ENCODE results near the gene WDCP. TPM values are rescaled to one million over a fixed set of nuclear protein-coding genes. Genes with fewer than 3 reads are reported as not detected.
A peak's percentile ranks its signal among the peaks of the same experiment; 100 is the strongest.

WDCP gene
- total and polyA plus RNA-seq, 8 donors: 1.2 to 25.9 (median 2.6) TPM

DNA sequence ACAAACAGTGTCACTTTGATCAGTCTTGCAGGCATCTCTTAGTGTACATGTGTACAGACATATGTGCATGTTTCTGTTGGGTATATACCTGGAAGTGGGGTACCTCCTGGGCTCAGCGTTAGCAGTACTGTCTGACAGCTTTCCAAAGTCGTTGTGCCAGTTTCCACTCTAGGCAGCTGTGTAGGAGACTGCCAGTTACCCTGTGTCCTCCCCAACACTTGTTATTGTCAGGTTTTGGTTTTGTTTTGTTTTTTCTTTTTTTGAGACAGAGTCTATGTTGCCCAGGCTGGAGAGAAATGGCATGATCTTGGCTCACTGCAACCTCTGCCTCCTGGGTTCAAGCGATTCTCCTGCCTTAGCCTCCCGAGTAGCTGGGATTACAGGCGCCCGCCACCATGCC lies 8.6 kb upstream of the WDCP start:
- 79 to 96% (median 89%) methylated on average over 6 of the region's 6 CpGs for WGBS, 5 donors
- TF ChIP-seq, protein P1, sequence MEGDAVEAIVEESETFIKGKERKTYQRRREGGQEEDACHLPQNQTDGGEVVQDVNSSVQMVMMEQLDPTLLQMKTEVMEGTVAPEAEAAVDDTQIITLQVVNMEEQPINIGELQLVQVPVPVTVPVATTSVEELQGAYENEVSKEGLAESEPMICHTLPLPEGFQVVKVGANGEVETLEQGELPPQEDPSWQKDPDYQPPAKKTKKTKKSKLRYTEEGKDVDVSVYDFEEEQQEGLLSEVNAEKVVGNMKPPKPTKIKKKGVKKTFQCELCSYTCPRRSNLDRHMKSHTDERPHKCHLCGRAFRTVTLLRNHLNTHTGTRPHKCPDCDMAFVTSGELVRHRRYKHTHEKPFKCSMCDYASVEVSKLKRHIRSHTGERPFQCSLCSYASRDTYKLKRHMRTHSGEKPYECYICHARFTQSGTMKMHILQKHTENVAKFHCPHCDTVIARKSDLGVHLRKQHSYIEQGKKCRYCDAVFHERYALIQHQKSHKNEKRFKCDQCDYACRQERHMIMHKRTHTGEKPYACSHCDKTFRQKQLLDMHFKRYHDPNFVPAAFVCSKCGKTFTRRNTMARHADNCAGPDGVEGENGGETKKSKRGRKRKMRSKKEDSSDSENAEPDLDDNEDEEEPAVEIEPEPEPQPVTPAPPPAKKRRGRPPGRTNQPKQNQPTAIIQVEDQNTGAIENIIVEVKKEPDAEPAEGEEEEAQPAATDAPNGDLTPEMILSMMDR (IDR thresholded peaks at IDR 0.05): no peak
- TF ChIP-seq POLR2A (IDR thresholded peaks at IDR 0.05) (no peak), EP300 (IDR thresholded peaks at IDR 0.05) (no peak), POLR2AphosphoS5 (IDR thresholded peaks at IDR 0.05) (no peak)
- intact Hi-C loops (cut with DNase I; ENCODE audit: low total_unique reads): no loop called here

GRCh38 chr2:24054366-24055010 lies 7.3 kb upstream of the WDCP start:
- Histone ChIP-seq H3K4me3 (no peak overlapping the region), H3K36me3 (peaks cover 0 to 21% (median 15%) of the 10 kb centered on the region in 4 donors), H3K4me1 (peaks cover 6 to 27% (median 22%) of the 10 kb centered on the region in 4 donors), H3K27me3 (peaks cover 0 to 6% (median 3%) of the 10 kb centered on the region in 3 donors), H3K9me3 (no peaks in the 10 kb centered on the region), H3K27ac (no peak overlapping the region)
- DNase-seq: no peak
- WGBS, 5 donors: 79 to 87% (median 82%) methylated on average over 8 of the region's 8 CpGs
- TF ChIP-seq POLR2AphosphoS5 (IDR thresholded peaks at IDR 0.05) (no peak), EP300 (IDR thresholded peaks at IDR 0.05) (no peak), POLR2A (IDR thresholded peaks at IDR 0.05) (no peak)
- TF ChIP-seq, protein P1 (IDR thresholded peaks at IDR 0.05): no peak
- intact Hi-C loops (cut with DNase I; ENCODE audit: low total_unique reads): no loop called here

More for the DNA sequence above, 8.6 kb upstream of the WDCP start:
- H3K27ac ChIP-seq: no peak overlapping the region
- H3K4me3 ChIP-seq: no peak overlapping the region
- no peaks in the 10 kb centered on the region for H3K27me3 ChIP-seq
- H3K9me3 ChIP-seq: no peaks in the 10 kb centered on the region
- DNase-seq: no peak
- peaks cover 2 to 16% (median 13%) of the 10 kb centered on the region in 4 donors for H3K4me1 ChIP-seq
- peaks cover 0 to 22% (median 15%) of the 10 kb centered on the region in 4 donors for H3K36me3 ChIP-seq

DNA sequence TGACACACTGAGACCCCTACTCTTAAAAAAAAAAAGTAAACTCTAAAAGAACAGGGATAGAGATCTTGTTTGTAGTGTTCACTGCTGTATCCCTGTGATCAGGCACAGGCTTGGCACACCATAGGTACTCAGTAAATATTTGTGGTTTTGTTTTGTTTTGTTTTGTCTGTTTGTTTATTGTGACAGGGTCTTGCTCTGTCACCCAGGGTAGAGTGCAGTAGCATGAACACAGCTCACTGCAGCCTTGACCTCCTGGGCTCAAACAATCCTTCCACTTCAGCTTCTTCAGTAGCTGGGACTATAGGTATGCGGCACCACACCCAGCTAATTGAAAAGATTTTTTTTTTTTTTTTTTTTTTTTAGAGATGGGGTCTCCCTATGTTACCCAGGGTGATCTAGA lies 5.8 kb upstream of the WDCP start:
- TF ChIP-seq POLR2AphosphoS5 (IDR thresholded peaks at IDR 0.05) (no peak), EP300 (IDR thresholded peaks at IDR 0.05) (no peak), POLR2A (IDR thresholded peaks at IDR 0.05) (no peak)
- TF ChIP-seq, protein P1 (IDR thresholded peaks at IDR 0.05): no peak
- WGBS, 5 donors: 90 to 96% (median 93%) methylated on average over 1 of the region's 1 CpG
- H3K4me1 ChIP-seq: peaks cover 12 to 38% (median 32%) of the 10 kb centered on the region in 4 donors
- H3K9me3 ChIP-seq: no peaks in the 10 kb centered on the region
- H3K4me3 ChIP-seq: no peak overlapping the region
- intact Hi-C loops (cut with DNase I; ENCODE audit: low total_unique reads): no loop called here
- peaks cover 0 to 8% (median 3%) of the 10 kb centered on the region in 3 donors for H3K27me3 ChIP-seq
- DNase-seq: no peak
- no peak overlapping the region for H3K27ac ChIP-seq
- peaks cover 0 to 21% (median 15%) of the 10 kb centered on the region in 4 donors for H3K36me3 ChIP-seq

DNA sequence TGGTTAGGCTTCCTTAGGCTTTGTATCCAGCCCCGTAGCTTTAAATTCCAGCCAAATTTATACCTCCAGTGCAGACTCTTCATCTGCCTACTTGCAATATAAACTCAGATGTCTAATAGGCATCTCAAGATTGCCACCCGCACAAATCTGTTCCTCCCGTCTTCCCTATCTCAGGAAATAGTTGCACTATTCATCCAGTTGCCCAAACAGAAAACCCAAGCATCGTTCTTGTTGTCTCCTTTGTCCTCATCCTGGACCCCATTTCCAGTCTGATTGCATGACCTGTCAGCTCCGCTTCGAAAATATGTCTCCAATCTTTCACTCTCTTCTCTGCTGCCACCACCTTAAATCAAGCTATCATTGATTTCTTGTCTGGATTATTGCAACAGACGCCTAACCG lies 4.6 kb upstream of the WDCP start:
- no peak for DNase-seq
- peaks cover 0 to 21% (median 15%) of the 10 kb centered on the region in 4 donors for H3K36me3 ChIP-seq
- WGBS, 5 donors: 68 to 86% (median 74%) methylated on average over 8 of the region's 8 CpGs
- peaks cover 12 to 42% (median 38%) of the 10 kb centered on the region in 4 donors for H3K4me1 ChIP-seq
- H3K27ac ChIP-seq: peak overlapping the region in 1 of 5 donors; percentile 18
- intact Hi-C loops (cut with DNase I; ENCODE audit: low total_unique reads): no loop called here
- H3K4me3 ChIP-seq: no peak overlapping the region
- peaks cover 0 to 8% (median 3%) of the 10 kb centered on the region in 3 donors for H3K27me3 ChIP-seq
- H3K9me3 ChIP-seq: peaks cover 0 to under 1% (median 0%) of the 10 kb centered on the region in 4 donors
- TF ChIP-seq EP300 (IDR thresholded peaks at IDR 0.05): no peak
- TF ChIP-seq POLR2A (IDR thresholded peaks at IDR 0.05): no peak
- no peak for TF ChIP-seq POLR2AphosphoS5 (IDR thresholded peaks at IDR 0.05)
- TF ChIP-seq, protein P1 (IDR thresholded peaks at IDR 0.05): no peak

Data from stomach (tissue), 9 donors.